ENCODE measurements around the gene PRKN. TPM values are rescaled to one million over a fixed set of nuclear protein-coding genes. Genes with fewer than 3 reads are reported as not detected.

Gene PRKN
- total and polyA plus RNA-seq, 2 donors (not counting 3 experiments of a cell fraction or from before 2014, with no cell fraction given), result 0.06 TPM; not detected in 1

GRCh38 chr6:162610351-162610750 lies 117.2 kb downstream of the PRKN start:
- DNase-seq (ENCODE audit: low read depth, low spot score), result no peak
- no TSS peak for BruUV-seq (replicated peaks)
- CTCF ChIA-PET, result no interaction called here
- no peak for TF ChIP-seq MYC (IDR thresholded peaks at IDR 0.05; ENCODE audit: low read depth, low read length)
- TF ChIP-seq JUN (IDR thresholded peaks at IDR 0.05; ENCODE audit: borderline replicate concordance, insufficient read depth, insufficient read length, low read depth), result no peak
- no peak for TF ChIP-seq EZH2 (IDR thresholded peaks at IDR 0.05; ENCODE audit: borderline replicate concordance, low read depth, low read length, severe bottlenecking)
- TF ChIP-seq GATA2 (IDR thresholded peaks at IDR 0.05; ENCODE audit: insufficient read depth, insufficient read length, low read depth, low read length), result no peak
- TF ChIP-seq MAX (IDR thresholded peaks at IDR 0.05; ENCODE audit: insufficient read depth, insufficient read length), result no peak
- no peak for TF ChIP-seq POLR2A (IDR thresholded peaks at IDR 0.05; ENCODE audit: low read depth, low read length)
- TF ChIP-seq POLR2AphosphoS5 (IDR thresholded peaks at IDR 0.05; ENCODE audit: insufficient read depth, low read depth, low read length), result no peak
- TF ChIP-seq CTCF (IDR thresholded peaks at IDR 0.05; ENCODE audit: extremely low read depth in 1 of 2, insufficient read depth in 1 of 2, low read depth in 1 of 2, low read length in 2 of 2), result no peak
- no peak for TF ChIP-seq FOS (IDR thresholded peaks at IDR 0.05; ENCODE audit: borderline replicate concordance, insufficient read depth, low read length)
- intact Hi-C loops (cut with micrococcal nuclease) (no loop called here), dilution Hi-C loops (cut with MboI; ENCODE audit: extremely low pct_ligation_motif_present, low sequenced_read_pairs) (no loop called here)
- H3K9ac ChIP-seq (replicated peaks; ENCODE audit: extremely low read depth, insufficient read depth, low read length), result no peak overlapping the region
- H3K36me3 ChIP-seq (ENCODE audit: control insufficient read depth in 2 of 2, extremely low read depth in 1 of 2, insufficient read depth in 2 of 2, low read length in 2 of 2), result no peaks in the 10 kb centered on the region
- H4K20me1 ChIP-seq (replicated peaks; ENCODE audit: control insufficient read depth, extremely low read depth, insufficient read depth, low read length), result no peaks in the 10 kb centered on the region
- H3K4me2 ChIP-seq (ENCODE audit: insufficient read depth, low read length), result no peak overlapping the region
- no peak overlapping the region for H2AFZ ChIP-seq (ENCODE audit: low read depth, low read length)
- H3K27ac ChIP-seq (ENCODE audit: insufficient read depth, low read depth, low read length), result no peak overlapping the region
- POLR2A ChIA-PET, result no interaction called here
- H3K4me3 ChIP-seq (replicated peaks in 1 of 3; ENCODE audit: insufficient read depth in 1 of 3, low read depth in 1 of 3, low read length in 3 of 3), result no peak overlapping the region
- H3K27me3 ChIP-seq (ENCODE audit: control insufficient read depth in 2 of 2, insufficient read depth in 2 of 2, low read length in 2 of 2), result no peaks in the 10 kb centered on the region
- H3K9me3 ChIP-seq (replicated peaks; ENCODE audit: control insufficient read depth, insufficient read depth, low read length), result peaks cover 2% of the 10 kb centered on the region
- no peak for FAIRE-seq
- H3K9me1 ChIP-seq (replicated peaks; ENCODE audit: control insufficient read depth, extremely low read depth, insufficient read depth, low read length), result no peaks in the 10 kb centered on the region
- no peaks in the 10 kb centered on the region for H3K4me1 ChIP-seq (ENCODE audit: control insufficient read depth, extremely low read depth, insufficient read depth, low read length)
- no peaks in the 10 kb centered on the region for H3K79me2 ChIP-seq (ENCODE audit: control insufficient read depth, insufficient read depth, low read length)

Measured in endothelial cell of umbilical vein (primary cell).